ENCODE measurements around the gene MFN2.

MFN2 gene

GRCh38 chr1:11960276-11960675 lies 20.0 kb upstream of the MFN2 start:
- no peak for DNase-seq (ENCODE audit: low spot score)

GRCh38 chr1:11960715-11961114 lies 19.5 kb upstream of the MFN2 start:
- DNase-seq (ENCODE audit: low spot score), result peak; percentile 40

- peak; percentile 66 for DNase-seq (ENCODE audit: low spot score)
These were observed 19.0 kb upstream of the MFN2 start for GRCh38 chr1:11961230-11961629.

GRCh38 chr1:11963622-11964021 lies 16.6 kb upstream of the MFN2 start:
- DNase-seq (ENCODE audit: low spot score), result no peak

- no peak for DNase-seq (ENCODE audit: low spot score)
These were observed 15.6 kb upstream of the MFN2 start for GRCh38 chr1:11964656-11965055.

- DNase-seq (ENCODE audit: low spot score), result peak; percentile 43
These were observed 13.2 kb upstream of the MFN2 start for GRCh38 chr1:11967028-11967547.

GRCh38 chr1:11970441-11971185 lies 9.6 kb upstream of the MFN2 start:
- no peak for DNase-seq (ENCODE audit: low spot score)

GRCh38 chr1:11977625-11978024 lies 2.6 kb upstream of the MFN2 start:
- no peak for DNase-seq (ENCODE audit: low spot score)

GRCh38 chr1:11978301-11978700 lies 1.9 kb upstream of the MFN2 start:
- DNase-seq (ENCODE audit: low spot score), result no peak

GRCh38 chr1:11979028-11979850 lies 1.0 kb upstream of the MFN2 start:
- DNase-seq (ENCODE audit: low spot score), result no peak

- DNase-seq (ENCODE audit: low spot score), result no peak
These were observed 380 bp downstream of the MFN2 start for GRCh38 chr1:11980676-11980972.

- DNase-seq (ENCODE audit: low spot score), result no peak
These were observed 1.2 kb downstream of the MFN2 start for GRCh38 chr1:11981378-11982009.

GRCh38 chr1:11982010-11982392 lies 1.8 kb downstream of the MFN2 start:
- DNase-seq (ENCODE audit: low spot score), result no peak

- DNase-seq (ENCODE audit: low spot score), result no peak
These were observed 3.9 kb downstream of the MFN2 start for GRCh38 chr1:11984121-11984520.

GRCh38 chr1:11984576-11984975 lies 4.3 kb downstream of the MFN2 start:
- DNase-seq (ENCODE audit: low spot score), result no peak

- no peak for DNase-seq (ENCODE audit: low spot score)
These were observed 4.9 kb downstream of the MFN2 start for GRCh38 chr1:11985171-11985570.

GRCh38 chr1:11985851-11986250 lies 5.6 kb downstream of the MFN2 start:
- DNase-seq (ENCODE audit: low spot score), result no peak

- DNase-seq (ENCODE audit: low spot score), result no peak
These were observed 9.4 kb downstream of the MFN2 start for GRCh38 chr1:11989669-11990068.

- DNase-seq (ENCODE audit: low spot score), result no peak
These were observed 10.2 kb downstream of the MFN2 start for GRCh38 chr1:11990303-11991032.

- no peak for DNase-seq (ENCODE audit: low spot score)
These were observed 11.9 kb downstream of the MFN2 start for GRCh38 chr1:11991969-11992676.

- no peak for DNase-seq (ENCODE audit: low spot score)
These were observed 17.0 kb downstream of the MFN2 start for GRCh38 chr1:11997081-11997850.
